Retinal pigment epithelial cell (primary cell): Measurements from ENCODE around the gene ASRGL1.

Source experiments
- DNase-seq: peaks from one replicate; pipeline ENCODE4 v3.0.0-alpha.2; 2010; ENCODE audit warnings: low read depth
- H3K4me3 ChIP-seq: 2 replicates; pipeline ENCODE4 v1.5.1; 2011; ENCODE audit warnings: mild to moderate bottlenecking, low read length, control low read depth, moderate library complexity
- TF ChIP-seq, protein P1 (sequence below): conservative IDR thresholded peaks from 2 replicates; pipeline ENCODE4 v1.5.1; 2011; ENCODE audit warnings: low read depth, low read length, control low read depth, inconsistent platforms

The ASRGL1 gene

DNA sequence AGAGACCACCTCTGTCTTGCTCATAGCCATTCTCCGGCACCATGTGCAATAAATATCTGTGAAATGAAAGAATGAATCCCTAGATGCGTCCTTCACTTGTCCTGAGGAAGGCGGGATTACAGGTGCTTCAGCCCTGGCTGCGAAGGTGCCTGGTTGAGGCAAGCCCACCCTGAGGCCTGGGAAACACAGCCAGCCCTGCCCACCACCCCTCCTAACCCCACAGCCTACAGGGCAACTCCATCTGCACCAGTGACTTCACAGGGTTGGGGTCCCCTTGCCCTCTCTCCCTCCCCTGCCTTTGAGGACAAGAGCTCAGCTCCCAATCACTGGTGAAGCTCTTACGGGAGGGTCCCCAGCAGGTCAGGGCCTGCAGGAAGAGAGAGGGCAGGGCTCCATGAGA, 64.1 kb downstream of the ASRGL1 start:
- TF ChIP-seq, protein P1, sequence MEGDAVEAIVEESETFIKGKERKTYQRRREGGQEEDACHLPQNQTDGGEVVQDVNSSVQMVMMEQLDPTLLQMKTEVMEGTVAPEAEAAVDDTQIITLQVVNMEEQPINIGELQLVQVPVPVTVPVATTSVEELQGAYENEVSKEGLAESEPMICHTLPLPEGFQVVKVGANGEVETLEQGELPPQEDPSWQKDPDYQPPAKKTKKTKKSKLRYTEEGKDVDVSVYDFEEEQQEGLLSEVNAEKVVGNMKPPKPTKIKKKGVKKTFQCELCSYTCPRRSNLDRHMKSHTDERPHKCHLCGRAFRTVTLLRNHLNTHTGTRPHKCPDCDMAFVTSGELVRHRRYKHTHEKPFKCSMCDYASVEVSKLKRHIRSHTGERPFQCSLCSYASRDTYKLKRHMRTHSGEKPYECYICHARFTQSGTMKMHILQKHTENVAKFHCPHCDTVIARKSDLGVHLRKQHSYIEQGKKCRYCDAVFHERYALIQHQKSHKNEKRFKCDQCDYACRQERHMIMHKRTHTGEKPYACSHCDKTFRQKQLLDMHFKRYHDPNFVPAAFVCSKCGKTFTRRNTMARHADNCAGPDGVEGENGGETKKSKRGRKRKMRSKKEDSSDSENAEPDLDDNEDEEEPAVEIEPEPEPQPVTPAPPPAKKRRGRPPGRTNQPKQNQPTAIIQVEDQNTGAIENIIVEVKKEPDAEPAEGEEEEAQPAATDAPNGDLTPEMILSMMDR: no peak
- no peak for DNase-seq
- no peak overlapping the region for H3K4me3 ChIP-seq

DNA sequence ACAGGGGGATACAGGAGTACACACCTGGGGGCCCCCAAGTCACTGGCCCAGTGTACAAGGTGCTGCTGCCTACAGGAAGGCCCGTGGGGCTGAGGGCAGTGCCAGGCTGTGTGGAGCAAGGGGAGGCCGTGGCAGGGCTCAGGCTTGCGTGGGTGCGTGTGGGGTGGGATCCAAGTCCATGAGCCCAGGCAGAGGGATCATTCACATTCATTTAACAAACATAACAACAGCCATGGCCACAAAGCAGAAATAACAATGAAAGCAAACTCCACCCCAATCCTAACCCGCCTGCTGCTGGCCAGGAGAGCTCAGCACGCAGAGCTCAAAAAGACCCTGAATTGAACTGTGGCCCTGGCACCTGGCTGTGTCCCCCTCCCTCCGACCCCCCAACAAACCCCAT, 64.6 kb downstream of the ASRGL1 start:
- TF ChIP-seq, protein P1: no peak
- no peak for DNase-seq
- no peak overlapping the region for H3K4me3 ChIP-seq

DNA sequence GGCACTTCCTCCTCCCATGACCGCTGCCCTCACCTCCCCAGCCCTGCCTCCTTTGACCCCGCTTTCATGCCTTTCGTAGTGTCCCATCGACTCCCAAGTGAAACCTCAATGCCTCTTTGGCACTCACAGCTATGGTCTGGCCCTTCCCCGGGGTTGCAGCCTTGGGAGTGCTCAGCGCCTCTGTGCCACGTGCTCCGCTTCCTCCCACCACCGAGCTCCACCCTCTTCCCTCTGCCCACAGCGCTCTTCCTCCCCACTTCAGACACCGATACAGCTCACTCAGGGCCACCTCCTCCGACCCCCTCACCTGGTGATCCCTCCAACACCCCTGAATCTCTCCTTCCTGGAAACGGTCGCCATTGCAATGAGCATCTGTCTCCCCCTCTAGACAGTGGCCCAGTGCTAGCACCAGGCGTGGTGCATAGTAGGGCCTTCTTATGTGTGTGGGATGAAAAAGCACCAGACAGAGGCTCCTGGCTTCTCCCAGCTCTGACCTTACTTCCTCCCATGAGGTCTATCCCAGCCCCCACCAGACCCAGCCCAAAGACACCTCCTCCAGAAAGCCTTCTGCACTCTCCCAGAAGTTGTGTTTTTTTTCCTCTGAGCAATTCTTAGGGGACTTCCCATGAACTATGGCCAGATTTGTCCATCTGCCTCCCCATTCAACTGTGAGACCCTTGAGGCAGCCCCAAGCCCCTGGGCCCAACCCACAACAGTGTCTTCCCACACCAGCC, 65.1 kb downstream of the ASRGL1 start:
- TF ChIP-seq, protein P1: no peak
- DNase-seq: no peak
- H3K4me3 ChIP-seq: no peak overlapping the region

DNA sequence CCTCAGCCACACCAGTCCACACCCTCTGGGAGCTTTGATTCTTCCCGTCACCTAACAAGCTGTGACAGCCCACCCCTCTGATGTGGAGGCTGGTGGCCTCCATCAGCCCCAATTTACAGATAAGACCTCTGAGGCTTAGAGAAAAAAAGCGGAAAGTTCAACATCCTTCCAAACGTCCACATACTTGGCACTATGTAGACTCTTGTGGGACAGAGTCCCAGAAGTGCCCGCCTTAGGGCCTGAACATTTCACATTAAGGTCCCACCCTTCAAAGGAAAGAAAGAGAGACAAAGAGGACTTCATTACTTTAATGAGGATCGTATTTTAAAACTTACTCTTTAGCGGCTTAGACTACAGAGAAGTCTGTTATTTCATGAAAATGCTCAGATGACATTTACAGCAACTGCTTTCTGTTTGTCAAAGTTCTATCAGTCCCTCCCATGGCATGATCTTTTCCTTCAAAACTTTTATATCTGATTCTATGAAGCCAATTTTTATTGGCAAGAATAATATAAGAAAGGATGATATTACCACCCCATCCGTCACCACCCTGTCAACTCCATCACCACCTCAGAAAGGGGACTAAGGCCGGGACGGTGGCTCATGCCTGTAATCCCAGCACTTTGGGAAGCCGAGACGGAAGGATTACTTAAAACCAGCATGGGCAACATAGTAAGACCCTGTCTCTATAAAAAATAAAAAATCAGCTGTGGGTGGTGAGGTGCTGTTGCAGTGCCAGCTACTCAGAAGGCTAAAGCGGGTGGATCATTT, 65.9 kb downstream of the ASRGL1 start:
- no peak for DNase-seq
- H3K4me3 ChIP-seq: no peak overlapping the region
- TF ChIP-seq, protein P1: no peak

DNA sequence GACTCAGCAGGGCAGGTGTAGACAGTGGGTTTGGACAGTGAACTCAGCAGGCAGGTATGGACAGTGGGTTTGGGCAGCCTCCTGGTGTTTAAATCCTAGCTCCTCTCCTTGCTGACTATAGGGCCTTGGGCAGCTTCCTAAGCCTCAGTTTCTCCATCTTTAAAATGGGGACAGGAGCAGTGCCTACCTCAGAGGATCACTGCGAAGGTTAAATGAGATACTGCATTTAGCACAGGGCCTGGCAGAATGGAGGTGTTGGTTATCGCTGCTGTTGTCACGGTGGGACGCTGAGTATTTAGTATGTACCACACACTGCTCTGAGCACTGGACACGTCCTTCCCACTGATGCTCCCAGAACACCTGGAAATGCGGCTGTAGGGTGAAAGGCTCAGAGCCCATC, 67.2 kb downstream of the ASRGL1 start:
- no peak for DNase-seq
- TF ChIP-seq, protein P1: no peak
- H3K4me3 ChIP-seq: no peak overlapping the region

DNA sequence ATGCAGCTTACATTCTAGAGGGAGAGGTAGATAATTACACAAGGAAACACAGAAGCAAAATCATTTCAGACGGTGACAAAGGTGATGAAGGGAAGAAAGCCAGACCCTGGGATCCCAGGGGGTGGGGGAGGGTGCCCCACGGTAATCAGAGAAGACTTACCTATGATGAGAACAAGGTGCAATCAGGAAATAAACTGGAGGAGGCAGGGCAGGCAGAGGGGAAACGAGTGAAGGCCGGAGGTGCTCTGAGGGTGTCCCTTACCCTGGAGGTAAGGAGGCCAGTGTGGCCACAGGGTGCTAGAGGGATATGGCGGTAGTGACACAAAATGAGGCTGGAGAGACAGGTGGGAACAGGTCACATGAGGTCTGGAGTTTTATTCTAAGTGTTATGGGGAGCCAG, 67.7 kb downstream of the ASRGL1 start:
- DNase-seq: no peak
- H3K4me3 ChIP-seq: no peak overlapping the region
- TF ChIP-seq, protein P1: no peak

DNA sequence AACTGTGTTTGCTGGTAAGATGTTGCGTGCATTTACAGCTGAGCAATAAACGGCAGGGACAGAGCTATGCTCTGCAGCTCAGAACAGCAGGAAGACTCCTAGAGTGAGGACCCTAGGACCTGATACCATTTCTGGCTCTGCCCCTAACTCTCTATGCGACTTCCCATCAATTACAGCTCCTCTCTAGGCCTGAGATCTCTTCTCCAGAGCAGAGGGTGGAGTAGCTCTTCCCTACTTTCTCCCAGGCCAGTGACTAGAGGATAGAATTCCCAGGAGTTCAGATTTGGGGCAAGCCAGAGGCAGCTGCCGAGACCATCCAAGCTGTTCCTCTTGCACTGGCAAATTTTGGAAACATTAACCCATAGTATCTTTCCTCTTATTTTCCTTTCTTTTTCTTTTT, 68.8 kb downstream of the ASRGL1 start:
- TF ChIP-seq, protein P1: no peak
- no peak for DNase-seq
- no peak overlapping the region for H3K4me3 ChIP-seq
